ENCODE measurements around the gene ETF1.
"Not testable (repeated sequence)": the region's sequence is repeated elsewhere in the genome, so short reads cannot be mapped to it uniquely, and the experiment has no call there.

The ETF1 gene

DNA sequence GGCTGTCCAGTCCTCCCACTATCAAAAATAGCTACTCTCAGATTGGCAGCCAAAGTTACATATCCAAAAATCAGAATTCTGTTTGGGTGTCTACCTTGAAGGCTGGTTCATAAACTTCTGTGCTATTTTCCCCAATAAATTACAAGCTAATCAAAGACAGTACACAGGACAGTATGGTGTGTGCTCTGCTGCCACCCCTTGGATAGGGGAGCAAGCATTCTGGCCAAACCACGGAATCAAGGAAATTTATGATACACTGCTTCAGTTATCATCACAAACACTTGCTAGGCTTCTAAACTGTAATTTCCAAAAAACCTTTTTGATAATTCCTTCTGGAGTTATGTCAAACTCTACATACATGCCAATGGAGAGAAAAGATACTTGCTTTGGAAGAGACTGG, 15.9 kb downstream of the ETF1 start:
- DNase-seq: no peak

DNA sequence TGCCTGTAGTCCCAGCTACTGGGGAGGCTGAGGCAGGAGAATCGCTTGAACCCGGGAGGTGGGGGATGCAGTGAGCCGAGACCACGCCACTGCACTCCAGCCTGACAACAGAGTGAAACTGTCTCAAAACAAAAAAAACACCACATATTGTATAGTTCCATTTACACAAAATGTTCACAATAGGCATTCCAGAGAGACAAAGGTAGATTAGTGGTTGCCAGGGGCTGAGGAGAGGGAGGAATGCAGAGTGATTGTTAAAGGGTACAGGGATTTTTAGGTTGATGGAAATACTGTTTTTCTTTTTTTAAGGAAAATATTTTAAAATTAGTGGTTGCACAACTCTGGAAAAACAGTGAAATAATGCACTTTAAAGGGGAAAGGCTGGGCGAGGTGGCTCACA, 19.6 kb downstream of the ETF1 start:
- no peak for DNase-seq

DNA sequence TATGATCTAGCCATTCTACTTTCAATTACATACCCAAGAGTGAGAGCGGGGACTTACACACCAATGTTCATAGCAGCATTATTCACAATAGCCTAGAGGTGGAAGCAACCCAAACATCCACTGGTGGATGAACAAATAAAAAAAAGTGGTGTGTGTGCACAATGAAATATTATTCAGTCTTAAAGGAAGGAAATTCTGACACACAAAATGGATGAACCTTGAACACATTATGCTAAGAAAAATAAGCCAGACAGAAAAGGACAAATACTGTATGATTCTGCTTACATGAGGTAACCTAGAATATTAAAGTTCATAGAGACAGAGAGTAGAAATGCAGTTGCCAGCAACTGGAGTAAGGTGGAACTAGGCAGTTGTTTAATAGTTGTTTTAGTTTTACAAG, 22.1 kb downstream of the ETF1 start:
- DNase-seq: no peak

- no peak for DNase-seq
Observed at GRCh38 chr5:138517437-138517836, 25.6 kb downstream of the ETF1 start.

- DNase-seq: no peak
Observed at GRCh38 chr5:138515556-138516245, 27.3 kb downstream of the ETF1 start.

- no peak for DNase-seq
Observed at GRCh38 chr5:138514021-138514420, 29.0 kb downstream of the ETF1 start.

DNA sequence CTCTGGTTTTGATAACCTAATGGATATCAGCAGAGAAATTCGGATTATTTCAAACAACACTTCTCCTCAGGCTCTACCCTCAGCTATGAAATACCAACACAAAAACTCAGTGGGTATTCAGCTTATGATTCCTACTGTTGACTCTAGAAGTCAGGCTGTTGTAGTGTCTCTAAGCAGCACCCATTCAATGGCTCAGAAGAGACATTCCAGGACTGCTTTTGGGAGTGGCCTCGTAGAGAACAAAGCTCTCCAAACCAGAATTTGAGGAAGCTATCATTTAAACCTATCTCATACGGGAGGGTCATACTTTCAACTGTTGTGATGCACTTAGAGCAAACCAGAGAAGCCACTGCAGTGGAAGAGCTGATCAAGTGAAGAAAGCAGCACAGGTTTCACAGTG, 34.1 kb downstream of the ETF1 start:
- DNase-seq: no peak

- not testable (repeated sequence) for DNase-seq
Observed at GRCh38 chr5:138507485-138507884, 35.6 kb downstream of the ETF1 start.

DNA sequence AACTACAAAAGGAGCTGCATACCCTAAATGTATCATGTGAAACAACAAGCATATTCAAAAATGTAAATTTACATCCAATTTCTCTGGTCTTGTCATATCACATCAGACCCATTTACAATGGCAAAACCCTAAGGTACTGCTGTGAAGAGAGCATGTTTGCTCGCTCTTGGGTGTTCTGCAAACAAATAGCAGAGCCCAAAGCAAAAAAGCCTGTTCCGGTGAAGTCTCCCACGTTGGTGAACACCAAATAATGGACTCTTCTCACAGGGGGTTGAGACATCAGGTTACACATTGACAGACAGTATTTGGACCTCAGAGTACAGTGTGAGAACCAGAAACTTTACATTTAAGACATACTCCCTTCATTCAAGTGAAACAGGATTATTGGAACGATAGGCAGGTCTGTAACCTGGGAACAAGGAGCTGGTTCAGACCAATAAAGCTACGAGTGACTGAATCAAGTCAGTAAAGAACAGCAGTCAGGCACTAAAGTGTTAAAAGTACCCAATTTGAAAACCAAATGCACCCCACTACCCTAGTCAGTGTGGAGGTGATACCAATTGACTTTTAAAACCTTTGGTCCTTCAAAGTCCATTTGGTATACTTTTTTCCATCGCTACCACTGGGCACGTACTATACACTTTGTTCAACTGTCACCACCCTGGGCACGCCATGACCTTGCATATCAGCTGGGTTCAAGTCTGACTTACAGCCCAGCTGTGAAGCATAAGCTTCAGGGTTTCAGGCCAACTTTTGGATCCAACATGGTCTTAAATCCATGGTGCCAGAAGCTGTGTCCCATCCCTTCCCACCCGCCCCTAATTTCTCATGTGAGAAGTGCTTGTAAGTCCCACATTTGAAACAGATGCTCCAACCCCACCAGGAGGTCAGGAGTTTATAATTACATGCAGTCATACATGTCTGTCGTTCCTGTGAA, 36.4 kb downstream of the ETF1 start:
- DNase-seq: no peak

DNA sequence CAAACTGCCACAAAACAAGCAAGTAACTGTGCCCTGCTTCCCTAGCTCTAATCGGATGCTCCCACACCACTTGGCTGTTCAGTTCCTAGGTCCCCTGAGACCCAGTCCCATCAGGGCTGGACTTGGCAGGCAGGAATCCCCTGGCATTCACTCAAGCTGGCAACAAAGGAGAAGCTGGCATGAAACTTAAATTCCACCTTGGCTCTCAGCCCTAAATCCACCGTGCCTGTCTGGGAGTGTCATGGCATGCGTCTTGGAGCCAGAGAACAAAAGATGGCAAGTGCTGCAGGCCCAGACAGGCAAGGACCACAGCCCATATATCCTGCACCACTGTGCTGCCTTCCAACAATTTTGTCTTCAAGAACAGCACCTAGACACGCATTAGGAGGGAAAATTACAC, 38.2 kb downstream of the ETF1 start:
- DNase-seq: no peak

DNA sequence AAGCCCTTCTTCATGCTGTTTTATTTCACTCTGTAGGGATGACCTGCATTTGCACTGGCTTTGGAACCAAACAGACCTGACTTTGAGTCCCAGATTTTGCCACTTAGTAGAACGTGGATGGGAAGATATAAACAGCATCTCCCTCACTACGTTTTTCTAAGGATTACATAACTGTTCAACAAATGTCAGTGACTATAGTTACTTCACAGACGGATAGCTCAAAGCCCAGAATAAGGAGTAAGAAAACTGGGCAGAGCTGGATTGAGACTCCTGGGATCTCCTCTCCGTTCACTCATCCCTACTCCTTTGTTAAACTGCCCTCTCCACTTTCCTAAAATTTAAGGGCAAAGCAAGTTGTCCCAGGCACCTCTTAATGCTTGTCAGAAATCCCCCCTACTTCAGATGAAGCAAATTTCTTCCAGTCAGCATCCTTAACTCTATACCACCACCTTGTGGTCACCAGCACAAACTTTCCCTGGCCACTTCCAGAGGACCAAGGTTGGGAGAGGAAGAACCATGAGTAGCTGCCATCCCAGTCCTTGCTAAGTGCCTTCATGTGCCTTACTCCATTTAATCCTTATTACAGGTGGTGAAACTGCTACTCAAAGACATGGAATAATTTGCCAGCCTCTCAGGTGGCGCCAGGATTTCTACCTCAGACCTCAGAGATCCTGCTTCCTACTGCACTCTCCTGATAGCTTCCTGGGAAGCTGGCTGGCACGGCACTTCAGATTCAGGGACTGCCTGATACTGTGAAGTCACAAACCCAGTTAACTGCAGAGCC, 39.4 kb downstream of the ETF1 start:
- DNase-seq: peak; percentile 59

DNA sequence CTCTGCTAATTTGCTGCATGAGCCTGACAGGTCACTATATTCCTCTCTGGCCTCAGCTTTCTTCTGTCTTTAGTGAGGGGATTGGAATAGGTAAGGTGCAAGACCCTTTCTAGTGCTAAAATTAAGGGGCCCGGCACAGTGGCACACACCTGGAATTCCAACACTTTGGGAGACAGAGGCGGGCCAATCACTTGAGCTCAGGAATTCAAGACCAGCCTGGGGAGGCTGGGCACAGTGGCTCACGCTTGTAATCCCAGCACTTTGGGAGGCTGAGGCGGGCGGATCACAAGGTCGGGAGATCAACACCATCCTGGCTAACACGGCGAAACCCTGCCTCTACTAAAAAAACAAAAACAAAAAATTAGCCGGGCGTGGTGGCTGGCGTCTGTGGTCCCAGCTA, 40.5 kb downstream of the ETF1 start:
- no peak for DNase-seq

DNA sequence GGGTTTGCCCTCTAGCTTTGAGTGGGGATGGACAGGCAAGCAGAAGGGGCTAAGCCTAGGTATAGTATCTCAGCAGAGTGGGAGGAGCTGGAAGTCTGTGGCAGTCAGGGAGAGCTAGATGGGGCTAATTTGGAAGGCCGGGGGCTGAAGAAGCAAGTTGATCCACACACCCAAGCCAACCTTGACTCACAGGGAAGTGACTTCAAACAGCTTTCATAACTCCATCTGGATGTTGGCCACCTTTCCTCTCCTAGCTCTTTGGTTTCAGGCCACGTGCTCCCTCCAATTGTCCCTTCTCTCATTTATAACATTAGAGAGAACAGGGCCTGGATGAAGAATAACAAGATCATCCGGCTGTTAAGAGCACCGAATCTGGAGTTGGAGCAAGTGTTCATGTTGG, 40.9 kb downstream of the ETF1 start:
- DNase-seq: no peak

GRCh38 chr5:138498376-138498775, 44.7 kb downstream of the ETF1 start:
- DNase-seq: no peak

GRCh38 chr5:138495351-138495750, 47.7 kb downstream of the ETF1 start:
- no peak for DNase-seq

GRCh38 chr5:138492560-138493045, 50.4 kb downstream of the ETF1 start:
- DNase-seq: no peak

GRCh38 chr5:138491669-138492559, 51.1 kb downstream of the ETF1 start:
- DNase-seq: peak; percentile 96

DNA sequence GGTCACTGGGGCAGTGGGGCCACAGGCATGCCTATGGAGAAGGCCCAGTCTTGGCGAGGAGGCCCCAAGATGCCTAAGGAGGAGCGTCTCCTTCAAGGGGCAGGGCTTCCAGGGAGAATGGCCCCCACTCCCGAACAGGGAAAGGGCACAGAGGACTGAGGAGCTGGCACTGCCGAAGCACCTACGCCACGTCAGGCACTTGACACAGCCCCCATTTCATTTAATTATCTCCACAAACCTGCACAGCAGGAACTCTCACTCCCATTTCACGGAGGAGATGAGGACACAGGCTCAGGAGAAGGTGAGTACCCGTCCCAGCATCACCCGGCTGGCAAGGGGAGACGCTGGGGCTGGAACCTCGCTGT, 51.8 kb downstream of the ETF1 start:
- no peak for DNase-seq

DNA sequence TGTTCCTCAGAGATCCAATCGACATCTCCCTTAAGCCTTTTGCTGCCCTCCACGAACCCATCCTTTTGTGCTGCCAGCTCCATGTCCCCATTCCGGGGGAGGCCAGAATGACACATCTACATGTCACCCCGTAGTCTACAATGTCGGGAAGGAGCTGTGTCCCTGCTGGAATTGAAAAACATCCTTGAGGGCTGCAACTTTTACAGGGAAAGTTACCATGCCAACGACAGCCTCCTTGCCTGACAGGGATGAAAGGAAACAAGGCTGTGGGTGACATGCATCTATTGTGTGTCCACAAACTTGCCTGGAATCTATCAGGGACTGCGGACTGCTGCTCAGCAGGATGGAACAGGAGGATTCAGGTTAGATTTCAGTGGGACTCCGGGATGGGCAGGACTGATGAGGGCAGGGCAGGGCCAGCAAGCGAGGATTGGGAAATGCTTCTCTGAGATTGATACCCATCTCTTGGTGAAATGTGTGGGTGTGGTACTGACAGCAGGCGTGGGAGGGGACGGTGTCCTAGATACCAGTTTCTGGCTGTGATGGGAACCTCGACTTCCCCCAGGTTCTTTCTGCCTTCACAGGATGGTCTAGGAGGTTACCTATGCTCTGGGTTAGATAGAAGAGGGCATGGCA, 52.3 kb downstream of the ETF1 start:
- no peak for DNase-seq

DNA sequence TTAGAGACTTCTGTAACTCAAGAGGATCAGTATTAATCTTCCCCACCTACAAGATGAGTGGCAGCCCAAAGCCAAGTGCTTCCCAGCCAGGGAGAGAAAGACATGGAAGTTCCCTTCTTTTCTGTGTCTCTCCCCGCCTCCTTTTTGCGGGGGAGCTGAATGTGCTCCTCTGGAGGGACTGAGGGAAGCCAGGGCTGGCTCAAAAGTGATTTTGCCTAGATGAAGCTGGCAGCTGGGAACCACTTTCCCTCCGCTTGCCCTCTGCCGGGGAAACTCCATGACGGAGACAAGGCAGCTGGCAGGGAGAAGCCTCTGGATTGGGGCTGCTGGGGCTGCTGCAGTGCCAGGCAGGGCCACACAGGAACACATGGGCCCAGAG, 53.4 kb downstream of the ETF1 start:
- DNase-seq: peak; percentile 66

DNA sequence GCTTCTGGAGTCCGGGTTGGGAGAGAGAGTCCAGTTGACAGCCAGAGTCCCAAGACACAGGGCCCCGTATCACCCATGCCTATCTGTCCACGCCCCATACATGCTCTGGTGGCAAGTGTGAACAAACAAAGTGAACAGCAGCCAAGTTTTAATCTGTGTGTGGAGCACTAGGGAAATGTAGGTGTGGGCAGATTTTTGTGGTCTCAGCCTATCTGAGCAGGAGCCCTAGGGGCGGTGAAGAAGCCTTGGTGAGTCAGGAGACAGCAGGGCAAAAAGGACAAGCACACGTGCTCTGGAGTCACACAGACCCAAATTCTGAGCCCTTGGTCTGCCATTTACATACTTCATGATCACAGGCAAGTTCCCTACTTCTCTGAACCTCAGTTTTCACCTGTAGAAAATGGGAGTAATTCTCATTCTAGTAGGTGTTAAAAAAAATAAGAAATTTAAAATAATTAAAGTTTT, 54.5 kb downstream of the ETF1 start:
- no peak for DNase-seq

- DNase-seq: no peak
Observed at GRCh38 chr5:138482638-138483037, 60.4 kb downstream of the ETF1 start.

All from femur (tissue), 1 donor.